HEK293 (cell line): ENCODE measurements around the gene RHBDL3.

ENCODE experiments used
- GLI2 ChIP-seq: fragments of 450-650 bp; formaldehyde crosslinking; IDR thresholded peaks from 2 replicates; pipeline ENCODE4; 2017; ENCODE audit warnings: missing biosample characterization, missing genetic modification characterization, low read depth, borderline replicate concordance
- GLI4 ChIP-seq: fragments of 450-650 bp; formaldehyde crosslinking; IDR thresholded peaks from 2 replicates; pipeline ENCODE4 v1.5.1; 2016; ENCODE audit warnings: missing biosample characterization, missing genetic modification characterization
- HOXC10 ChIP-seq: sonication (generic); formaldehyde crosslinking; IDR thresholded peaks from 2 replicates; pipeline ENCODE4 v1.8.1; 2023; ENCODE audit warnings: mild to moderate bottlenecking, missing genetic modification reagents
- KLF7 ChIP-seq: fragments of 450-650 bp; formaldehyde crosslinking; IDR thresholded peaks from 2 replicates; pipeline ENCODE4 v1.5.1; 2016; ENCODE audit warnings: missing biosample characterization, missing genetic modification characterization, borderline replicate concordance
- PRDM2 ChIP-seq: fragments of 450-650 bp; formaldehyde crosslinking; IDR thresholded peaks from 2 replicates; pipeline ENCODE4 v1.5.1; 2016; ENCODE audit warnings: missing biosample characterization, missing genetic modification characterization, borderline replicate concordance
- ZFP69B ChIP-seq: fragments of 450-650 bp; formaldehyde crosslinking; IDR thresholded peaks from 2 replicates; pipeline ENCODE4 v1.5.1; 2016; ENCODE audit warnings: missing biosample characterization, missing genetic modification characterization
- ZNF2 ChIP-seq: fragments of 450-650 bp; formaldehyde crosslinking; IDR thresholded peaks from 2 replicates; pipeline ENCODE4 v1.5.1; 2016; ENCODE audit warnings: missing biosample characterization, missing genetic modification characterization
- ZNF23 ChIP-seq: fragments of 450-650 bp; formaldehyde crosslinking; IDR thresholded peaks from 2 replicates; pipeline ENCODE4 v1.5.1; 2016; ENCODE audit warnings: missing biosample characterization, missing genetic modification characterization, borderline replicate concordance
- ZNF274 ChIP-seq, 2 experiments: fragments of 200-500 bp in 1 of 2; fragments of 450-650 bp in 1 of 2; sonication (Bioruptor generic) in 1 of 2; formaldehyde crosslinking in 1 of 2; IDR thresholded peaks; 2 replicates each; pipeline versions ENCODE4 v1.5.1 to v1.6.1; 2014 to 2016; ENCODE audit warnings: borderline replicate concordance in 1 of 2, inconsistent platforms in 1 of 2, low read length in 1 of 2, missing biosample characterization in 1 of 2, missing genetic modification characterization in 1 of 2
- ZNF280D ChIP-seq: fragments of 450-650 bp; formaldehyde crosslinking; IDR thresholded peaks from 2 replicates; pipeline ENCODE4 v1.5.1; 2016; ENCODE audit warnings: missing biosample characterization, missing genetic modification characterization
- ZNF391 ChIP-seq: fragments of 450-650 bp; formaldehyde crosslinking; IDR thresholded peaks from 2 replicates; pipeline ENCODE4 v1.5.1; 2016; ENCODE audit warnings: low read depth, missing biosample characterization, missing genetic modification characterization, borderline replicate concordance
- ZNF585B ChIP-seq: fragments of 450-650 bp; formaldehyde crosslinking; IDR thresholded peaks from 2 replicates; pipeline ENCODE4 v1.5.1; 2016; ENCODE audit warnings: missing biosample characterization, missing genetic modification characterization
- ZNF610 ChIP-seq: fragments of 450-650 bp; formaldehyde crosslinking; IDR thresholded peaks from 2 replicates; pipeline ENCODE4 v1.5.1; 2016; ENCODE audit warnings: missing biosample characterization, missing genetic modification characterization, borderline replicate concordance
- ZNF654 ChIP-seq: fragments of 450-650 bp; formaldehyde crosslinking; IDR thresholded peaks from 2 replicates; pipeline ENCODE4 v1.5.1; 2016; ENCODE audit warnings: low read depth, missing biosample characterization, missing genetic modification characterization
- ZNF701 ChIP-seq: fragments of 450-650 bp; formaldehyde crosslinking; IDR thresholded peaks from 2 replicates; pipeline ENCODE4 v1.5.1; 2016; ENCODE audit warnings: missing biosample characterization, missing genetic modification characterization
- ZNF791 ChIP-seq: fragments of 450-650 bp; formaldehyde crosslinking; IDR thresholded peaks from 2 replicates; pipeline ENCODE4 v1.5.1; 2016; ENCODE audit warnings: missing biosample characterization, missing genetic modification characterization
- ZSCAN18 ChIP-seq: fragments of 450-650 bp; formaldehyde crosslinking; IDR thresholded peaks from 2 replicates; pipeline ENCODE4 v1.5.1; 2016; ENCODE audit warnings: missing biosample characterization, missing genetic modification characterization
- TF ChIP-seq, protein P1 (sequence below): fragments of 450-650 bp; formaldehyde crosslinking; optimal IDR thresholded peaks from 2 replicates; pipeline ENCODE3; 2016; ENCODE audit warnings: missing biosample characterization, mild to moderate bottlenecking, missing genetic modification characterization
- TF ChIP-seq, protein P2 (sequence below): fragments of 450-650 bp; formaldehyde crosslinking; IDR thresholded peaks from 2 replicates; pipeline ENCODE4 v1.5.1; 2016; ENCODE audit warnings: missing biosample characterization, missing genetic modification characterization
- TF ChIP-seq, protein P3 (sequence below): fragments of 450-650 bp; IDR thresholded peaks from 2 replicates; pipeline ENCODE4 v1.5.1; 2018; ENCODE audit warnings: missing biosample characterization, mild to moderate bottlenecking, missing genetic modification characterization

Gene RHBDL3

GRCh38 chr17:32298721-32299579, 33.3 kb downstream of the RHBDL3 start (continued):
- no peak for TF ChIP-seq PRDM2
- TF ChIP-seq, protein P1, sequence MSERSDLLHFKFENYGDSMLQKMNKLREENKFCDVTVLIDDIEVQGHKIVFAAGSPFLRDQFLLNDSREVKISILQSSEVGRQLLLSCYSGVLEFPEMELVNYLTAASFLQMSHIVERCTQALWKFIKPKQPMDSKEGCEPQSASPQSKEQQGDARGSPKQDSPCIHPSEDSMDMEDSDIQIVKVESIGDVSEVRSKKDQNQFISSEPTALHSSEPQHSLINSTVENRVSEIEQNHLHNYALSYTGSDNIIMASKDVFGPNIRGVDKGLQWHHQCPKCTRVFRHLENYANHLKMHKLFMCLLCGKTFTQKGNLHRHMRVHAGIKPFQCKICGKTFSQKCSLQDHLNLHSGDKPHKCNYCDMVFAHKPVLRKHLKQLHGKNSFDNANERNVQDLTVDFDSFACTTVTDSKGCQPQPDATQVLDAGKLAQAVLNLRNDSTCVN (tag by site-specific recombination) = no peak
- no peak for TF ChIP-seq HOXC10 (CRISPR knock-in tag)
- peak; percentile 14; the same call in 1 of the 2 replicates for TF ChIP-seq ZNF654 (tag by site-specific recombination)
- peak; percentile 96; the same call in 1 of the 2 replicates for TF ChIP-seq GLI2 (tag by site-specific recombination)
- no peak for TF ChIP-seq ZNF274 (IDR thresholded peaks at IDR 0.05; ENCODE audit: low read length)
- no peak for TF ChIP-seq ZNF274 (tag by site-specific recombination; IDR thresholded peaks at IDR 0.05; ENCODE audit: borderline replicate concordance)
- TF ChIP-seq ZNF23 (tag by site-specific recombination) = no peak
- TF ChIP-seq ZNF280D (tag by site-specific recombination) = no peak
- TF ChIP-seq ZNF791 = no peak
- peak; percentile 97 for TF ChIP-seq KLF7 (tag by site-specific recombination)
- TF ChIP-seq, protein P2, sequence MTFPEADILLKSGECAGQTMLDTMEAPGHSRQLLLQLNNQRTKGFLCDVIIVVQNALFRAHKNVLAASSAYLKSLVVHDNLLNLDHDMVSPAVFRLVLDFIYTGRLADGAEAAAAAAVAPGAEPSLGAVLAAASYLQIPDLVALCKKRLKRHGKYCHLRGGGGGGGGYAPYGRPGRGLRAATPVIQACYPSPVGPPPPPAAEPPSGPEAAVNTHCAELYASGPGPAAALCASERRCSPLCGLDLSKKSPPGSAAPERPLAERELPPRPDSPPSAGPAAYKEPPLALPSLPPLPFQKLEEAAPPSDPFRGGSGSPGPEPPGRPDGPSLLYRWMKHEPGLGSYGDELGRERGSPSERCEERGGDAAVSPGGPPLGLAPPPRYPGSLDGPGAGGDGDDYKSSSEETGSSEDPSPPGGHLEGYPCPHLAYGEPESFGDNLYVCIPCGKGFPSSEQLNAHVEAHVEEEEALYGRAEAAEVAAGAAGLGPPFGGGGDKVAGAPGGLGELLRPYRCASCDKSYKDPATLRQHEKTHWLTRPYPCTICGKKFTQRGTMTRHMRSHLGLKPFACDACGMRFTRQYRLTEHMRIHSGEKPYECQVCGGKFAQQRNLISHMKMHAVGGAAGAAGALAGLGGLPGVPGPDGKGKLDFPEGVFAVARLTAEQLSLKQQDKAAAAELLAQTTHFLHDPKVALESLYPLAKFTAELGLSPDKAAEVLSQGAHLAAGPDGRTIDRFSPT (tag by site-specific recombination) = no peak
- peak; percentile 77; the same call in 1 of the 2 replicates for TF ChIP-seq ZNF391 (tag by site-specific recombination)
- TF ChIP-seq, protein P3, sequence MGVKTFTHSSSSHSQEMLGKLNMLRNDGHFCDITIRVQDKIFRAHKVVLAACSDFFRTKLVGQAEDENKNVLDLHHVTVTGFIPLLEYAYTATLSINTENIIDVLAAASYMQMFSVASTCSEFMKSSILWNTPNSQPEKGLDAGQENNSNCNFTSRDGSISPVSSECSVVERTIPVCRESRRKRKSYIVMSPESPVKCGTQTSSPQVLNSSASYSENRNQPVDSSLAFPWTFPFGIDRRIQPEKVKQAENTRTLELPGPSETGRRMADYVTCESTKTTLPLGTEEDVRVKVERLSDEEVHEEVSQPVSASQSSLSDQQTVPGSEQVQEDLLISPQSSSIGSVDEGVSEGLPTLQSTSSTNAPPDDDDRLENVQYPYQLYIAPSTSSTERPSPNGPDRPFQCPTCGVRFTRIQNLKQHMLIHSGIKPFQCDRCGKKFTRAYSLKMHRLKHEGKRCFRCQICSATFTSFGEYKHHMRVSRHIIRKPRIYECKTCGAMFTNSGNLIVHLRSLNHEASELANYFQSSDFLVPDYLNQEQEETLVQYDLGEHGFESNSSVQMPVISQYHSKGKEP (tag by site-specific recombination) = peak; percentile 92
- peak; percentile 75 for TF ChIP-seq ZNF610
- TF ChIP-seq ZNF701 (tag by site-specific recombination) = no peak
- TF ChIP-seq ZNF585B (tag by site-specific recombination) = no peak
- TF ChIP-seq ZSCAN18 (tag by site-specific recombination) = peak; percentile 72; the same call in 1 of the 2 replicates
- 0 out of 2 replicates have a peak, but pooled peaks have one; percentile 35 for TF ChIP-seq ZFP69B (tag by site-specific recombination)
- no peak for TF ChIP-seq GLI4
- TF ChIP-seq ZNF2 (tag by site-specific recombination) = no peak; the same call in 1 of the 2 replicates
